ENCODE results near the gene DRICH1.
"Not testable (repeated sequence)": the region's sequence is repeated elsewhere in the genome, so short reads cannot be mapped to it uniquely, and the experiment has no call there.

The DRICH1 gene, protein sequence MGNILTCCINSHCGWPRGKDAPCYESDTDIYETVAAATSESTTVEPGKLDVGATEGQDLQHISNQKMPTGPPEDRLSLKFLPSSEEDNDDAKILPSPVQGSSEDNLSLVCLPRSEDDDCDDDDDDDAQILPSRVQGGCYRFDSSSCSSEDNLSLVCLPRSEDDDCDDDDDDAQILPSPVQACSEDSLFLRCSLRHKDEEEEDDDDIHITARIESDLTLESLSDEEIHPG

DNA sequence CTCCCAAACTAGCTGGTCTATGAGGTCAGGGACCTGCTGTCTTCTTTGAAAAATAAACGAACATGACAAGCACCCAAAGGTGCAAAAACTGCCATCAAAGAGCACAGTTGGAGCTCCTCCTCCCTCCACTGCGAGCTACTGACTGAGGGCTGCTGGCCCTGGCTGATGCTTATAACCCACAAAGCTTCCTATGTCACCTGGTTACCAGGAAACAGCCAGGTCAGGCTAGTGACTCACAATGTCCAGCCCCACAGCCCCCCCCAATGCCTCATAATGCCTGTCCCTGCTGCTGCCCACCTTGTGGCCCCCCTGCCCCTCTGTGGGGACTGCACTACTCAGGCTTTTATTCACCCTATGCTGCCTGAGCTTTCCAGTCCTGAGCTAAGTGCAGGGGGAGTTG, at the start of gene DRICH1:
TSS of gene DRICH1 (minus strand) at position 144 of the 400 bp plus-strand sequence. CDS start 298 bp downstream, outside the sequence.
- no peak for DNase-seq

DNA sequence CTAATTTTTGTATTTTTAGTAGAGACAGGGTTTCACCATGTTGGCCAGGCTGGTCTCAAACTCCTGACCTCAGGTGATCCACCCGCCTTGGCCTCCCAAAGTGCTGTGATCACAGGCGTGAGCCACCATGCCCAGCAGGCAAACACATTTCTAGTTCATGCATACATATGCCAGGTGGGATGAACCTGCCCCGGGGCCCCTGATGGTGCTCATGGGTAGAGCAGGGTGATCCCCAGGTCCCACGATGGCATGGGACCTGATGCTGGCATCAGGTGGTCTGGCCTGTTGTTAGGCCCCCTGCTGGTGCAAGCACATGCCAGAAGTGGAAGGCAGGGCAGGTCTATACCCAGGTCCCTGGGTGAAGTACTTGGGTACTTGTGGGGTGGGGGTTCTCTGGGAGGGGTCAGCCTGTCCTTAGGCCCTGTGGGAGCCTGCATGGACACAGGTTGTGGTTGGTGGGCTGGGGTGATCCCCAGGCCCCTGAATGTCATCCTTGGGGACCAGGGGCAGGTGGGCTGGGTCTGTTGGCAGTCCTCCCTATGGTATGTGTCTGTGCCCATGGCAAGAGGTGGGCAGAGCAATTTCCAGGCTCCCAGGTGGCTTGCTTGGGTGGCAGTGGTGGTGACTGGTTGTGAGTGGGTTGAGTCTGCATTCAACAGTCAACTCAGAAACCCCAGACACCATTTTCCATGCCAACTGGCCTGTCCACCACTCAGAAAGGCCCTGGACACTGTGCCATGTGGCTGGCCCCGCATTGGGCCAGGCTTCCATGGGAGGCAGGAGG, 49.1 kb upstream of the DRICH1 start:
- no peak for DNase-seq

DNA sequence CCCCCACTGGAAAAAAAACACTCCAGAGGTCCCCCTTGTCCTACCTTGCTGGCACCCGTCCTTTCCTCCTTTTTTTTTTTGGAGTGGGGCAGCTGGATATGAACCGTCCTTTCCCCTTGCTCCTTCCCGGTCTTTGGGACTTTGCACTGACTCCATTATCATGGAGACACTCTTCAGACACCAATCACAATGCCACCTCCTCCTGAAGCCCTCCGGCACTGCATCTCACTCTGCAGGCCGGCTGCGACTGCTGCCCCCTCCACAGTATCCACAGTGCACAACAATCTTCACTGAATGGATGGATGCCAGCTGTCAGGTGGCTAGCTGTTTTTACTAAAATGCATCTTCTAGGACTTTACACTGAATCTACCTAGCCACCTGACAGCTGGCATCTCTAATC, 46.0 kb upstream of the DRICH1 start:
- DNase-seq = no peak

DNA sequence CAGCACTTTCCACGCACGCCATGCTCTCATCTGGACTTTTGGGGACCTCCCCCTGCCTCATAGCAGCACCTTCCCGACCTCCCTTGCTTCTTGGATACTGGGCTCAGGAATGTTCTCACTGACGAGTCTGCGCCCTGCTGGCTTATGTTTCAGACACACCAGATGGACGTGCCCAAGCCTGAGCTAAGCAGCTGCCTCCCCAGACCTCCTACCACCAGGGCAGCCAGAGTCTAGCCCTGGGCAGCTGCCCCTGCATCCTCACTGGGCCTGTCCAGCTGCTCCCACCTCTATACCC, 45.5 kb upstream of the DRICH1 start:
- DNase-seq = no peak

DNA sequence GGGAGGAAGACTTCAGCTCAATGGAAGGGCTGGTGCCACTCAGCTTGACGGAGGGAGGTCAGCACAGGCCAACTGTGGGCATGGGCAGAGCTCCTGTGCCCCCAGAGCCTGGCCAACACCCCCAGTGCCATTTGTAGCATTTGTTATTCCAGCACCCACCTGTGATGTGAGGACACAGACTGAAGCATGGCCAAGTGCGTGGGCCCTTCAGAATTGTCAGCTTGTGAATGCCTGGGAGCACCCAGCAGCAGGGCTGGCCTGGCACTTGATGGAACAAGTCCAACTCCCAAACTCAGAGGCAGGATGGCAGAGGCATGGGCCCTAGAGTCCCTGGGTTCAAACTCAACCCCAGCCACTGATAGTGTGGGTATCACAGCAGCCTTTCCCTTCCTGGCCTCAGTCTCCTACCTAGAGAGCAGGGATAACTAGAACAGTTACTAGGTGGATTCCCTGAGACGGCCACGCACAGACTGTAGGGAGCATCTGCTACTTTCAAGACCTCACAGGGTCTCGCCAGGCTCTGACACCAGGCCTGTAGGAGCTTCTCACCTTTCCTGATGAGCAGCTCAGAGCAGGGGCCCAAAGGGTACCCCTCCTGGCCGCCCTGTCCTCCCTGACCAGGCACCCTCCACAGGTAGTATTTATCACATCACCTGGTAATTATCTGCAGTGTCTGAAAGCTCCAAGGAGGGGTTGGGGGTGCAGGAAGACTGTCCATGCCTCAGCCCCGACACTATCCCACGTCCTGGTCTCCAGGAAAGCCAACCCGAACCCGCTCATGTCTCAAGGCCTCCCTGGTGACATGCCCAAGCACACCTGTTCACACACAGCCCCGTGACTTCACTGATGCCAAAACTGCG, 45.0 kb upstream of the DRICH1 start:
- DNase-seq = not testable (repeated sequence)

DNA sequence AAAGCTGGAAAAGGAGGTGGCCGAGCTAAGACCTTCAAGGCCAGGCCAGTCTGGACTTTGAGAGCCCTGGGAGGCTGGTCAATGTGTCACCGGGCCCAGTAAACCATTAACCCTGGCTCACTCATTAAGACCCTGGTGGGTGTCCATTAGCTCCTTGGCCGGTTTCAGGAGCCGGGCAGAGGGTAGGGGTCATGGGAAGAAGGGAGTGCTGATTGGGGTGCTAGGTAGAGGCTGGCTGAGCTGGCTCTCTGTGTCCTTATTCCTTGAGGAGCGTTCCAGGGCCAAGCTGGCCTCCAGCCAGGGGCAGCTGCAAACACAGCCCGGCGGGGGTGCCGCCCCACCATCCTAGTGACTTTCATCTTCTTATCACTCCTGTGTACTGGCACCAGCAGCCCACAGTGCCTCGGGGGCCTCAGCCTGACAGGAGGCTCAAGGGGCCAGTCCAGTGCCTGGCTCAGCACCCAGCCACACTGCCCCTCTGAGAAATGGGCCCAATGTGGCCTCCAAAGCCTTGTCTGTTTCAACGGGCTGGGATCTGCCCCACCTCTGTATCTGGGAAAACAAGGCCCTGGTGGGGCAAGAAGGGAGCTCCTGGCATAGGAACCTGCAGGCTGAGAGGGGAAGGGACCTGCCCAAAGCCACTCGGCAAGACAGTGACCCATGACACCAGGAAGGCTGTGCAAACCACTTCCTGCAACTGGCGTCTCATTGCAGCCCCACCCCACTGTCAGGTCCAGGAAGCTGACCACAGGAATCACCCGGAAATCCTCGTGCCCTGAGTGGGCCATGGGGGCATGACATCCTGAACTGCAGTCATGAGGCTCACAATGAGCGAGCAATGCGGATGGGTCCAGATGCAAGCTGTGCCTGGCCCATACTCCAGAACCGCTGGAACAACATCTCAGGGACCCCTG, 43.6 kb upstream of the DRICH1 start:
- DNase-seq = no peak

DNA sequence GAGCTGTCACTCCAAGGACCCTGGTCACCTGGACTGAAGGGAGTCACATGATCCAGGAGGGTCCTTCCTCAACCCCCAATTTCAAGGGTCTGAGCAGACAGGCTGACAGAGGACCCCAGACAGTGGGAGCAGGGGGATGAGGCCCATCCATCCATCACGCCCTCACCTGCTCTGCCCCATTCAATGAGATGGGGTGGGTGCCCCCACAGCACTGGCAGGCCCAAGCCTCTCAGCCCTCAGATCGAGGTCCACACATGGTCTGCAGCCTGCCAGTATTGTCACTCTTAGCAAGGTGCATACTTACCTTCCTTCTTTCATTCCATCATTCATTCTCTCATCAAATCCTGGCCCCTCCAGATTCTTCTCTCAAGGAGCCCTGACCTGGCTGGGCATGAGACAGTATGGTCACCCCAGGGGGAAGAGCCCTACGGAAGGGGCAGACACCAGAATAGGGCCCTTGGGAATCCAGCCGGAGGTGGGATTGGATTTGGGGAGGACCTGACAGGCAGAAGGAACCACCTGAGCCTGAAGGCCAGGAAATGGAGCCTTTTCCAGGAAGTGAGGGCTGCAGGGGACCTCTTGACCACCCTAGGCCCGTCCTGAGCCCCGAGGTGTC, 42.9 kb upstream of the DRICH1 start:
- not testable (repeated sequence) for DNase-seq

DNA sequence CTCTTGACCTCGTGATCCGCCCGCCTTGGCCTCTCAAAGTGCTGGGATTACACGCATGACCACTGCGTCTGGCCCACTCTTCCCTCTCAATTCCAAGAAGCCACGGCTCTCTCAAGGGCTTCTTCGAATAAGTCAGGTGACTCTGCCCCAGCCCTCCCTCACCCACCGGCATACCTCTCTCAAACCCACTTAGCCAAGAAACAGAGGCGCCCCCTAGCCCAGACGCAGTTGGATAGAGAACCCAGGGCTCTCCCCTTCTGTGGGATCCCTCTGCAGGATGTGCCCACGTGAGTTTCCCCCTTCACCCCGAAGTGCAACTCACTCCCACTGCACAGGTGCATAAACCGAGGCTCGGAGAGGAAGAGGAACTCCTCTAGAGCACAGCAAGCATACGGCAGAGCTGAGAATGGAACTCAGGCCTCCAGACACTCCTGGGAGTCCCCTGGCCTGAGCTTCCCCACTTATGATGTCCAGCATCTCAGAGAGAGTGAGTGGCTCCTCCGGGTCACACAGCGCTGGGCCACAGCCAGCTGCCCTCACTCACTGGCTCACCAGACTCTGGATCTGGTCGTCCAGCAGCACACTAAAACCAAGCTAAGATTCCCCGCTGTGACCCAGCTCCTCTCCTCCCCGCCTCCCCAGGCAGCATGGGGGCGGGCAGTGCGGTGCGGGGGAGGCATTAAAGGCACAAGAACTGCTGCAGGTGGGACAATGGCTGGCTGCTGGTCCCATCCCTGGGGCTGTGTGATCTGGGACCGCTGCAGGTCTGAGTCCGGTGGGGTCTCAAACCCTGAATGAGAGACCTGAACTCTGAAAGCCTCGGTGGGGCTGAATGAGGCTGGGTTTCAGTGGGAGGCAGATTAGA, 41.9 kb upstream of the DRICH1 start:
- DNase-seq = no peak

DNA sequence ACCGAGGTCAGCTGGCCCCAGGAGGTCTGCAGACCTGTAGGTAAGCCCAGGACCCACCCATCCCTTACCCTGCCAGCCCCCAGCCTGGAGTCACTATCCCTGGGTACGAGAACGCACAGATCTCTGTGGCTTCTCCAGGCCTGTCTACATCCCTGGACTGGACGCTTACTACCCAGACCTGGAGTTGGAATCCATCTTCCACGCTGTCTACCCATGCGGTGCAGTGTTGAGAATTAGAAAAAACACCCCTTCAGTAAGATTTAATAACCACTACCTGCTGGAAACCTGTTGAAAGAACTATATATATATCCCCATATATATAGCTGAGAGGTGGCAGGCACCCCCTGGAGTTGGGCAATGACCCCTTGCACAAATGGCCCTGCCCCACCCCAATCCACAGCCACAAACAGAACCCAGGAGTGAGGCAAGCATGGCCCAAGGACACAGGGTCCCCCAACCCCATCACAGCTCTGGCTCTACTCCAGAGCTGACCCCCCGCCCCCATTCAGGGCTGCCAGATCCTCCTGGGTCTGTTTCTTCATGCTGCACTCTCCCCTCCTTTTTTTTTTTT, 41.0 kb upstream of the DRICH1 start:
- no peak for DNase-seq

DNA sequence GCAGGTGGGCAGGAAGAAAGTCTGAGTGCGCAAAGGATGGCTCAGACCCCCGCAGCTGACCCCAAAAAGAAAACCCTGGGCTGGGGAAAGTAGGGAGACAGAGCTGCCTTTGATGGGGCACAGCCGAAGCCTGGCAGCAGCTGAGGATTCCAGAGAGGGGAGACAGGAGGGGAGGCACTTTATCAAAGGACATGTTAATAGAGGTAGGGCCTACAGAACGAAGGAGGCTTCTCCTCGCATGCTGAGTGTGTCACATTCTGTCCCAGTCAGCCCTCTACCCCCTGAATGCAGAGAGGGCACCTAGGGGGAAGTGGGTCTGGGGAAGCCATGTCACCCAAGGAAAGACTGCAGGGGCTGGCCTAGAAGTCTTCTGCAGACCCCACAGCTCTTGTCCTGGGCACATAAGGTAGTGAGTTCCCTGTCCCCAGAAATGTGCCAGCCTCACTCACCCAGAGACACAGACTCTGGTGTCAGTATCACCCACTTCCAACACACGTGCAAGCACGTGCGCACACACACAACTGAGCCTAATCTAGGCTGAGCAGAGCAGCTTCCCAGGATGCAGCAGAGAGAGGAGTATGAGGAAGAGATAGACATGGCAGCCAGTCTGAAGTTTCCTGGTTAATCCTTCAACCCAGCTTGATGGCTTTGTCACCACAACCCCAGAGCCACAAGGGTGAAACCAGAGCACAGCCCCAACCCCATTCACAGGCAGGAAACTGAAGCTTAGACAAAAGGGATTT, 40.4 kb upstream of the DRICH1 start:
- DNase-seq = not testable (repeated sequence)

DNA sequence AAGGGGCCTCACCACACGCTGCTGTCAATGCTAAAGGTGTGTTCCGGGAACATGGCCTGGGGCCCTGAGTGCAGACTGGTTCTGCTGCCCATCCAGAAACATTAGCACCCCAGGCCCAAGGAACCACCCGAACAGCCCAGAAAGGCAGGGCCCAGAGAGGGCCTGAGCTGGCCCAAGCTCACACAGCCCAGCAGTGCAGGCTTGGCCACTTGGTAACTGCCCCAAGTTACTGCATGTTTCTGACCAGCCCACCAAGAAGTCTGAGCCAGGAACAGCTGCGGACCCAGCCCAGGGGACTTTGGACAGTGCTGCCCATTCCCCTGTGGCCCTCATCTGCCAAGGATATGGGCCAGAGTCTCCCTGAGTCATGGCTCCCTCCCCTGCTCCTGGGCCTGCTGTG, 39.3 kb upstream of the DRICH1 start:
- DNase-seq = not testable (repeated sequence)

DNA sequence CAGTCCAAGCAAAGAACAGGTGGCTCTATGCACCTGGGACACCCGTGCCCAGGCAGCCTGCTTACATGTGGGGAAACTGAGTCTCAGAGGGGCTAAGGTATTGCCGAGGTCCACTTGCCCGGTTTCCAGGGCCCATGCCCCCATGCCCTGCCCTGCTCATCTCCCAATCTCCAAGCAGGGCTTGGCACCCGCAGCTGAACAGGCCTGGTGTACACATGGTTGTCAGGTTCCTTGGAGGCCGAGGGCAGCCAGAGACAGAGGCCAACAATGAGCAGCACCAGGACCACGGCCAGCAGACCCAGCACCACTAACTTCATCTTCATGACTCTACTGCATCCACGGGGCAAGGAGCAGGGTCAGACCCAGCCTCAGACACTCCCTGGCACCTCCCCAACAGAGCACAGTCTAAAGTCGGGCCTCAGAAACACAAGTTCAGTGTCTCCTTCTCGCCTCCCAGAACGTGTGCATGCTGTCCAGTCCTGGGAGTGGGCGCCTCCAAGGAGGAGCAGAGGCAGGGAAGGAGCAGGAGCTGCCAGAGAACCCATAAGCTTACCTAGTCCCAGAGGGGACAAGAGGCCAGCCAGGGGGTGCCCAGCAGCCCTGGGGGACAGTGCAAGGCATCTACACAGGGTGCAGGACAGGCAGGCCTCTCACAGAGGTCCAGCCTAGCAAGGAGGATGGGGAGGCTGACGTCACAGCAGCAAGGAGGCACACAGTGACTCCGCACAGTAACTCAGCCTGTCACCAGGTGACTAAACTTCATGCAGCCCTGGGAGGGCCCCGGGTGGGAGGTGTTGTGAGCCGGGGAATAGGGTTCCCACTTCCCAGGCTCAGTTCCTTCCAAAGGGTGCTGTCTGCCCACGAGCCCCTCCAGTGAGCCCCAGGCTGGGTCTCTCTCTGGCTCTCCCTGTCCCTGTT, 38.5 kb upstream of the DRICH1 start:
- no peak for DNase-seq

DNA sequence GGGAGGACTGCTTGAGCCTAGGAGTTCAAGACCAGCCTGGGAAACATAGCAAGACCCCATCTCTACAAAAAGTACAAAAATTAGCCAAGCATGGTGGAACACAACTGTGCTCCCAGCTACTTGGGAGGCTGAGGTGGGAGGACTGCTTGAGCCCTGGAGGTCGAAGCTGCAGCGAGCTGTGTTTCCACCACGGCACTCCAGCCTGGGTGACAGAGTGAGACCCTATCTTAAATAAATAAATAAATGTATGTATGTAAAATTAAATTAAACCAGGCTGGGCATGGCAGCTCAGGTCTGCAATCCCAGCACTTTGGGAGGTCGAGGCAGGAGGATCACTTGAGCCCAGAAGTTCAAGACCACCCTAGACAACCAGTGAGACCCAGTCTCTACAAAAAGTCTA, 28.3 kb upstream of the DRICH1 start:
- DNase-seq = not testable (repeated sequence)

DNA sequence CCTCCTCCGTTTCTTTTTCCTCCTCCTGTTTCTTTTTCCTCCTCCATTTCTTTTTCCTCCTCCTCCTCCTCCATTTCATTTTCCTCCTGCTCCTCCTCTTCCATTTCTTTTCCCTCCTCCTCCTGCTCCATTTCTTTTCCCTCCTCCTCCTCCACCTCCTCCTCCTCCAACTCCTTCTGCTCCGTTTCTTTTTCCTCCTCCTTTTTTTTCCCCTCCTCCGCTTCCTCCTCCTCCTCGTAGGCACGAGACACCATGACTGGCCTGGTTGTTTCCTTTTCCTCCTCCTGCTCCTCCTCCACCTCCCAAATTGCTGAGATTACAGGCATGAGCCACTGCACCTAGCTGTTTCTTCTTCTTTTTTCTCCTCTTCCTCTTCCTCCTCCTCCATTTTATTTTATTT, 25.6 kb upstream of the DRICH1 start:
- no peak for DNase-seq

DNA sequence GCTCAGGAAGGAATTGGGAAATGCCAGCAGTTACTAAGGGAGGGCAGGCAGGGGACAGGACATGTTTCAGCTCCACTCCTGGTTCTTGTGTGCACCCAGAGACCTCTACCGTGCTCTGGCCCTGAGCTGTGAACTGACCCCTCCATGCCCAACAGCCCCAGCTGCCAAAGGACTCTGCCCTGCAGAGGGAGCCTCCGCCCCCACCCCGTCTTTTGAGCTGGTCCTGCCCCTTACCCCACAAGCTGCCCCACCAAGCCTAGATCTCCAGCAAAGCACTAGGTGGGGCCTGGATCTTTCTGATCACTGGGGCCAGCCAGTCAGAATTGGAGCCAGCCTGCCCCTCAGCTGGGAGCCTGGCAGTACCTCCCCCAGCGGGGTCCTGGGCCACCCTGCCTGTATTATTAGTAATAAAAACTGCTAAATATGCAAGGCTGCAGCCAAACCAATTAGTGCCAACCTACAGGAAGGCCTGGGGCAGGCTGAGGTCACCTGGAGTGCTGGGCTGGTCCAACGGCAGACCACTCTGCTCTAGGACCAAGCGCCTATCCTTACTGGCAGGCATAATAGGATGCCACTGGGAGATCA, 23.9 kb upstream of the DRICH1 start:
- DNase-seq = no peak

DNA sequence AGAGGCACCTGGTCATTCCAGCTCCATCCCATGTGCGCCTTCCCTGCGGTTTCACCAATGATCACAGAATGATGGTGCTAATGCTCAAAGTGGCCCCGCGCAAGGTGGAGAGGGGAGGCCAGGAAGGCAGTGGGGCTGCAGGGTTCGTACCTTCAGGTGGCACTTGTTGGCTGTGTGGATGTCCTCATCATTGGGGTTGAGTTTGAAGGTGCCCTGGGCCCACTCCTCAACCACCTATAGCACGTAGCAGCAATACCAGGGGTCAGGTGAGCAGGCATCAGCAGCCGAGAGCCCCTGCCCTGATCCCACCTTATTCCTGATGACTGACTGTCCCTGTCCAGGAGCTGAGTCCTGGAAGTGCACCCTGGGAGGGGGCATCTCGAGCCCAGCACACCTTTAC, 20.6 kb upstream of the DRICH1 start:
- DNase-seq = no peak

DNA sequence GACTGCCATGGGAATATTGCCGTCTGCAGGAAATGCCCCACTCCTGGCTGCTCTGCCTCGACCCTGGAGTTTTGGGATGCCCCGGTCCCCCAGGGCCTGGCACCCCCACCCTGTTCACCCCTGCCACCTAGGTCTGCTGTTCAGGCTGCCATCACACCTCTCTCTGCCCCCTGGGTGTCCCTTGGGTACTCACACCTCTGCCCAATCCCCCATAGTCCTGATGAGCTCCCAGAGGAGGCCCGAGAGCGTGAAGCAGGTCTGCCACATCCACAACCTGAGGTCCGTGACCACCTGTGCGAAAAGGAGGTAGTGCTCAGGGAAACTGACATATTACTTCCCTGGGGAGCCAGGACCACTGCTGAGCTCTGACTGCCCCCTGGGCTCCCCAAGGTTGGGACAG, 20.2 kb upstream of the DRICH1 start:
- no peak for DNase-seq

DNA sequence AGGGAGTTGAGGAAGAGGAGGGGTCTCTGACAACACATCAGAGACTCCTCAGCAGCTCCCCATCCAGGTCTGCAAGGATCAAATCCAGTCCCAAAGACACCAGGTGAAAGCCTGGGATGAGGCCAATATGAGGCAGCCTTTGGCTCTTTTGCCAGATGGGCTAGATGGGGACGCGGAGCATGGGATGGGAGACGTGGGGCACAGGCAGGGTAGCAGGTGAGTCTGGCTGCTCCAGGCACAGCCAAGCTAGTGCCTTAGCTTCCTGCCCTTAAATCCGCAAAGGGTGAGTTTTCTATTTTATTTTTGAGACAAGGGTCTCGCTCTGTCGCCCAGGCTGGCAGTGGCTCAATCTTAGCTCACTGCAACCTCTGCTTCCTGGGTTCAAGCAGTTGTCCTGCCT, 19.6 kb upstream of the DRICH1 start:
- DNase-seq = no peak

DNA sequence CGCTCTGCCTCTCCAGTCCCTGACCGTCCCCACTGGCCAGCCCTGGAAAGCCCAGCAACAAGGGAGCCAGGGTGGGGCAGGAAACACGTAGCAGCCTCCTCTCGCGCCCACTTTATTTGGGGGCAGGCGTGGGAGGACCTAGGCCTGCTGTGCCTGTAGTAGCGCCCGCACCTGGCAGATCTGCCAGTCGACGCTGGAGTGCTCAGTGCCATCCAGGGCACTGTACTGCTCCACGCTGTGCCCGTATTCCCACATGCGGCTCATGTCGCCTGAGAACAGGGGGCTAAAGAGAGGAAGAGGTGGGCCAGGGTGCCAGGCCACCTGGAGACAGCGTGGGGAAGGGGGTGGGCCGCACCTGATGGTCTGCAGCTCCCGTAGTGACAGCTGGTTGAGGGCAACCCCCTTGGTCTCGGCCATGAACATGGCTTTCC, 17.0 kb upstream of the DRICH1 start:
- DNase-seq = no peak
